ENCODE measurements around the gene ATP2C2. TPM values are rescaled to one million over a fixed set of nuclear protein-coding genes. Genes with fewer than 3 reads are reported as not detected.

Gene ATP2C2
- total and polyA plus RNA-seq, 2 of the 8 experiments (the other 6 are each of a cell fraction or from before 2014, with no cell fraction given) = 1.2 to 2.8 TPM

GRCh38 chr16:84463221-84463620, 94.9 kb downstream of the ATP2C2 start:
- no peak for FAIRE-seq
- ChIA-PET CTCF (ENCODE audit: partially characterized antibody) (interaction anchor here (0.9 to 1.7 kb wide), 4 partner anchors 14 to 47 kb away, joined by 3 to 4 read pairs (median 3); no protein-coding TSS in a partner anchor), POLR2A (ENCODE audit: partially characterized antibody) (no interaction called here)
- Histone ChIP-seq H3K79me1 (ENCODE audit: low read depth, low read length) (no peaks in the 10 kb centered on the region), H3K14ac (ENCODE audit: insufficient read length) (no peak overlapping the region), H3K23ac (ENCODE audit: insufficient read length) (no peak overlapping the region), H3K56ac (replicated peaks; ENCODE audit: insufficient read length, low read depth, low read length) (no peak overlapping the region), H3K4me3 (ENCODE audit: extremely low read depth in 1 of 4, insufficient read depth in 2 of 4, low read depth in 3 of 4, low read length in 4 of 4) (no peak overlapping the region), H2BK20ac (ENCODE audit: low read length) (no peak overlapping the region), H3K18ac (ENCODE audit: extremely low read depth, low read length) (no peak overlapping the region), H2AK5ac (ENCODE audit: low read depth, low read length) (no peak overlapping the region), H3K4me1 (replicated peaks in 1 of 4; ENCODE audit: control insufficient read depth in 3 of 4, insufficient read depth in 4 of 4, low read length in 3 of 4) (no peaks in the 10 kb centered on the region), H2AFZ (ENCODE audit: low read length) (no peak overlapping the region), H2BK120ac (replicated peaks; ENCODE audit: low read depth, low read length) (no peak overlapping the region), H2BK15ac (ENCODE audit: low read length) (no peak overlapping the region), H3K9ac (replicated peaks in 1 of 4; ENCODE audit: extremely low read depth in 1 of 4, low read depth in 3 of 4, low read length in 3 of 4) (0 out of 7 replicates have a peak overlapping the region, but pooled peaks of 1 of the 4 experiments have one; percentile 38), H4K91ac (replicated peaks; ENCODE audit: insufficient read length, low read length) (no peak overlapping the region), H3K36me3 (ENCODE audit: control insufficient read depth in 2 of 4, insufficient read depth in 4 of 4, low read length in 3 of 4) (peaks cover 0 to 12% (median 3%) of the 10 kb centered on the region in 4 experiments; a peak in 2 of 8 replicates), H4K5ac (ENCODE audit: insufficient read length, low read depth, low read length) (no peak overlapping the region), H3K79me2 (ENCODE audit: control insufficient read depth in 1 of 2, insufficient read depth in 2 of 2, low read length in 2 of 2) (no peaks in the 10 kb centered on the region), H3K23me2 (ENCODE audit: low read depth, low read length) (no peaks in the 10 kb centered on the region; the same call in 1 of the 2 replicates), H3K4ac (replicated peaks; ENCODE audit: insufficient read length, low read depth, low read length) (no peak overlapping the region), H4K20me1 (replicated peaks in 1 of 2; ENCODE audit: control insufficient read depth in 1 of 2, insufficient read depth in 2 of 2, low read length in 2 of 2) (no peaks in the 10 kb centered on the region), H2BK5ac (ENCODE audit: low read depth, low read length) (no peak overlapping the region), H3K27ac (ENCODE audit: low read depth, low read length) (no peak overlapping the region), H4K8ac (ENCODE audit: extremely low read depth, insufficient read depth, low read length) (peak overlapping the region; percentile 51; the same call in 1 of the 2 replicates), H3K27me3 (replicated peaks in 1 of 4; ENCODE audit: control insufficient read depth in 3 of 4, extremely low read depth in 1 of 4, insufficient read depth in 3 of 4, low read length in 3 of 4) (no peaks in the 10 kb centered on the region; a peak in 1 of 7 replicates), H3K9me3 (ENCODE audit: insufficient read depth in 2 of 2, low read depth in 1 of 2, low read length in 1 of 2) (peaks cover 7 to 12% of the 10 kb centered on the region in 2 experiments), H2BK12ac (ENCODE audit: low read depth, low read length) (no peak overlapping the region), H3K4me2 (ENCODE audit: insufficient read depth in 1 of 2, low read depth in 2 of 2, low read length in 2 of 2) (no peak overlapping the region)
- no peak for DNase-seq (ENCODE audit: low read depth in 1 of 2, low spot score in 2 of 2)
- whole genome bisulfite sequencing, 2 experiments (ENCODE audit: extremely low coverage in 1 of 2, insufficient coverage in 1 of 2, insufficient read length in 1 of 2, insufficient replicate concordance in 2 of 2, low coverage in 1 of 2, low lambda C conversion rate in 2 of 2, missing lambda C conversion rate in 1 of 2) = 81% methylated on average over 7 of the region's 7 CpGs; no CpG with 5 or more reads in 1 of the 2 experiments
- TF ChIP-seq BRCA1 (IDR thresholded peaks at IDR 0.05; ENCODE audit: low read depth, low read length) (no peak), JUN (IDR thresholded peaks at IDR 0.05; ENCODE audit: low read depth, low read length) (no peak), POU5F1 (IDR thresholded peaks at IDR 0.05; ENCODE audit: low read depth, low read length) (no peak), TAF7 (optimal IDR thresholded peaks at IDR 0.05; ENCODE audit: borderline replicate concordance, low read depth, low read length) (no peak), SP2 (IDR thresholded peaks at IDR 0.05; ENCODE audit: low read length) (no peak)

Data from H1 (cell line).